Activated CD8-positive, alpha-beta memory T cell treated with anti-CD3 and anti-CD28 coated beads for 48 hours (primary cell): ENCODE data around the gene LRRC47.

Source experiments
- DNase-seq, 3 experiments: peaks; one replicate each; pipeline ENCODE4 v3.0.0-alpha.2; 2020; ENCODE audit warnings: low read depth in 2 of 3, low spot score in 2 of 3

LRRC47 gene

GRCh38 chr1:3733883-3734589 is 62.3 kb downstream of the LRRC47 start:
- DNase-seq: no peak

DNA sequence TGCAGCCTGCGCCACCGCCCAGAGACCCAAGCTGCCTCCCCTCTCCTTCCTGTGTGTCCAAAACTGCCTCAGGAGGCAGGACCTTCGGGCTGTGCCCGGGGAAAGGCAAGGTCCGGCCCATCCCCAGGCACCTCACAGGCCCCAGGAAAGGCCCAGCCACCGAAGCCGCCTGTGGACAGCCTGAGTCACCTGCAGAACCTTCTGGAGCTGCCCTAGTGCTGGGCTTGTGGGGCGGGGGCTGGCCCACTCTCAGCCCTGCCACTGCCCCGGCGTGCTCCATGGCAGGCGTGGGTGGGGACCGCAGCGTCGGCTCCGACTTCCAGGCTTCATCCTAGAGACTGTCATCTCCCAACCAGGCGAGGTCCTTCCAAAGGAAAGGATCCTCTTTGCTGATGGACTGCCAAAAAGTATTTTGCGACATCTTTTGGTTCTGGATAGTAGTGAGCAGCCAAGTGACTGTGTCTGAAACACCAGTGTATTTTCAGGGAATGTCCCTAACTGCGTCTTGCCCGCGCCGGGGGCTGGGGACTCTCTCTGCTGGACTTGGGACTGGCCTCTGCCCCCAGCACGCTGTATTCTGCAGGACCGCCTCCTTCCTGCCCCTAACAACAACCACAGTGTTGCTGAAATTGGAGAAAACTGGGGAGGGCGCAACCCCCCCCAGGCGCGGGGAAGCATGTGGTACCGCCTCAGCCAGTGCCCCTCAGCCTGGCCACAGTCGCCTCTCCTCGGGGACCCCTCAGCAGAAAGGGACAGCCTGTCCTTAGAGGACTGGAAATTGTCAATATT is 63.0 kb downstream of the LRRC47 start:
- no peak for DNase-seq

DNA sequence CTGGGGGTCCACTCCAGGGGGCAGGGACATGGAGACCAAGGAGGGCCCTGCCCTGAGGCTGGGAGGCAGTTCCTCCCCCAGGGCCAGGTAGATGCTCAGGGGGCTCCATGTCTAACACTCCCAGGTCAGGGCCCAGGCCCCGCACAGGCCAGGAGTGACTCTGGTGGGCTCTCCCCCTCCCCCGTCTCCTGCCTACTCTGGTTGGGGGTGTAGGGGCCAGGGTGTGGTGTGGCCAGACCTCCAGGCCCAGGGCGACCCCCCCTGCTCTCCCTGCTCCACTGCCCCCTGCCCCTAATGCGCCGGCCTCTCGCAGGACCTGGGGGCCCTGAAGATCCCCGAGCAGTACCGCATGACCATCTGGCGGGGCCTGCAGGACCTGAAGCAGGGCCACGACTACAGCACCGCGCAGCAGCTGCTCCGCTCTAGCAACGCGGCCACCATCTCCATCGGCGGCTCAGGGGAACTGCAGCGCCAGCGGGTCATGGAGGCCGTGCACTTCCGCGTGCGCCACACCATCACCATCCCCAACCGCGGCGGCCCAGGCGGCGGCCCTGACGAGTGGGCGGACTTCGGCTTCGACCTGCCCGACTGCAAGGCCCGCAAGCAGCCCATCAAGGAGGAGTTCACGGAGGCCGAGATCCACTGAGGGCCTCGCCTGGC is 63.7 kb downstream of the LRRC47 start:
- DNase-seq: no peak

DNA sequence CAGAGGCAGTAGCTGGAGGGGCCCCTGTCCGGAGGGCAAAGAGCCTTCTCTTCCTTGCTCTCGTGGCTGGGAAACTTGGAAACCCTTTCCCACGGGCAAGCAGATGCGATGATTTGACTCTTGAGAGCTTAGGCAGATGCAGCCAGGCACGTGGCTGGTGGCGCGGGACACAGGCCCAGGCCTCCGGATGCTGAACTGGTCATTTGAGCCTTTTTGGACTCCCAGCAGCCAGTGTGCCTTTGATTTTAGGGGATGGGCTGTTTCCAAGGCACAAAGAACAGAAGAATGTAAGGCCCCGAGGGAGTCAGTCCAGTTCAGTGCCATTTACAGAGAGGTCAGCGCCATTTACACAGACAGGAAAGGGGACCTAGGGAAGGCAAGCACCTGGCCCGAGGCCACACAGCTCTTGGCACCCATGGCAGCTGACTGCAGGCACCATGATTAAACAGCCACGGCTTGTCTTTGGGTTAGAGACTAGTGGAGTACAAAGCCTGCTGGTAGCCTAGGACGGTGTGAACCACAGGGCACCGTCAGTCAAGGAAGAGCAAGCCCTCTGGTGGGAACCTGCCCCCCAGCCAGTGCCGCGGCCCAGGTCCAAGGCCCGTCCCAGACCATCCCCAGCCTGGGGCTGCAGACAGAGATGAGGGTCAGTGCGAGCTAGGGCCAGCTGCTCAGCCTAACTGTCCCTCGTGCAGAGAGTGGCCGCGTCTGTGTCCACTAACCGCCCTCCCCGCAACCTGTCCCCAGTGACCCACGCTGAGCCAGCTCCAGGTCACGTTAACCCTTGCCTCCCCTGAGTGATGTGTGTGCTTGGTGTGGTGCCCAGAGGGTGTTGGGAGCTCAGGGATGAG is 64.5 kb downstream of the LRRC47 start:
- DNase-seq: no peak

- DNase-seq: no peak
These were observed 65.6 kb downstream of the LRRC47 start for GRCh38 chr1:3730543-3731247.

DNA sequence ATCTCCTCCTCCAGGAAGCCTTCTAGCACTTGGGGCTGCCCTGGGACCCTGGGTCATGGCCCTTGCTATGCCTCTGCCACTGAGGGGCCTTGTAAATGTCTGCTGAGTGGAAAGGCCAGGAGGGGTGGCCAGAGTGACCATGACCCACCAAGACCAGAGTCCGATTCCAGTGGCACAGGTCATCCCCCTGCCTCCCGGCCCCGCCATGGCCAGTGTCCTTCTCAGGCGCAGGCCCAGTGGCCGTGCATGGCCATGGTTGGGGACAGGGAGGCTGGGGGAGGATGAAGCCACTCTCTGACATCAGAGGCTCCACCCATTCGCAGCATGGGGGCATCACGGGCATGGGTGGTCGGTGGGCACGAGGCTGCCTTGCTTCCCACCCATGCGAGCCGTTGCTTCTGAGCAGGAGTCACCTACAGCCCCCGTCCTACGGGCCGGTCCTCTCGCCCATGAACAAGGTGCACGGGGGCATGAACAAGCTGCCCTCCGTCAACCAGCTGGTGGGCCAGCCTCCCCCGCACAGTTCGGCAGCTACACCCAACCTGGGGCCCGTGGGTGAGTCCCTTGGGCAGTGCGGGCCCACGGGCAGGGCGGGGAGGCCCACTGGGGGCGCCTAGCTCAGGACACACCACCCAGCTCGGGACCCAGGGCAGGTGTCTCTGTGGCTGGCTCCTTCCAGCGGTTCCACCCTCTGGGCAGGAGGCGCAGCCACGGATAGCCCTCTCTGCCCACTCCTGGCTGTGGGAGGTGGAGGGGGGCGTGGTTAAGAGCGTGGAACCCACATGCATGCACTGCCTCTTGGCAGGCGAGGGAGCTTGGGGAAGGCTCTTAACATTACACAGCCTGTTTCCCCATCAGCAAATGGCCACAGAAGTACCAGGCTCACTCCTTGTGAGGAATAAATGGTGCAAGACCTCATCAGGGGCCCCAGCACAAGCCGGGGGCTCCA is 66.4 kb downstream of the LRRC47 start:
- DNase-seq: no peak
